Endothelial cell (in vitro differentiated cells): ENCODE measurements around the gene ZBTB4. TPM values are rescaled to one million over a fixed set of nuclear protein-coding genes. Genes with fewer than 3 reads are reported as not detected.

ENCODE experiments used
- DNase-seq: peaks from one replicate; pipeline ENCODE4 v3.0.0; 2021; ENCODE audit warnings: low spot score
- H3K27ac Mint-ChIP-seq: one replicate; pipeline ENCODE4 v1.8.0; 2021; ENCODE audit warnings: mixed read lengths, inconsistent platforms; ENCODE audit not compliant: unreplicated experiment
- H3K27me3 Mint-ChIP-seq: one replicate; pipeline ENCODE4 v1.8.0; 2021; ENCODE audit warnings: mild to moderate bottlenecking, moderate library complexity, mixed read lengths, inconsistent platforms; ENCODE audit not compliant: unreplicated experiment
- H3K36me3 Mint-ChIP-seq: one replicate; pipeline ENCODE4 v1.8.0; 2021; ENCODE audit warnings: mild to moderate bottlenecking, low read depth, mixed read lengths, inconsistent platforms; ENCODE audit not compliant: unreplicated experiment
- H3K4me1 Mint-ChIP-seq: one replicate; pipeline ENCODE4 v1.8.0; 2021; ENCODE audit warnings: mild to moderate bottlenecking, mixed read lengths, inconsistent platforms; ENCODE audit not compliant: unreplicated experiment
- H3K4me3 Mint-ChIP-seq: one replicate; pipeline ENCODE4 v1.8.0; 2021; ENCODE audit warnings: mild to moderate bottlenecking, mixed read lengths, inconsistent platforms; ENCODE audit not compliant: unreplicated experiment
- H3K9me3 Mint-ChIP-seq: one replicate; pipeline ENCODE4 v1.8.0; 2021; ENCODE audit warnings: mixed read lengths, inconsistent platforms; ENCODE audit not compliant: unreplicated experiment
- total RNA-seq: library from RNA; stranded (reverse); fragmentation: NEBNext Ultra II Directional; extraction: Animal tissue kit (Norgen Biotek cat#: 25700); gene quantifications from one replicate; pipeline ENCODE4 v1.2.1, GENCODE V29; 2021; ENCODE audit not compliant: unreplicated experiment
- TF ChIP-seq, protein P1 (sequence below): fragments of 200-600 bp; sonication (generic); IDR thresholded peaks from one replicate; pipeline ENCODE4 v1.5.0; 2021; ENCODE audit warnings: antibody characterized with exemption; ENCODE audit not compliant: unreplicated experiment

Gene ZBTB4
- total RNA-seq, 1 donor from 2014 or later = 21.5 TPM

GRCh38 chr17:7439462-7440112, 39.8 kb downstream of the ZBTB4 start, which contains the start of gene FGF11:
Gene FGF11, plus strand, starts transcription at chr17:7439512. Its CDS starts 109 bp downstream, at chr17:7439621.
- TF ChIP-seq, protein P1, sequence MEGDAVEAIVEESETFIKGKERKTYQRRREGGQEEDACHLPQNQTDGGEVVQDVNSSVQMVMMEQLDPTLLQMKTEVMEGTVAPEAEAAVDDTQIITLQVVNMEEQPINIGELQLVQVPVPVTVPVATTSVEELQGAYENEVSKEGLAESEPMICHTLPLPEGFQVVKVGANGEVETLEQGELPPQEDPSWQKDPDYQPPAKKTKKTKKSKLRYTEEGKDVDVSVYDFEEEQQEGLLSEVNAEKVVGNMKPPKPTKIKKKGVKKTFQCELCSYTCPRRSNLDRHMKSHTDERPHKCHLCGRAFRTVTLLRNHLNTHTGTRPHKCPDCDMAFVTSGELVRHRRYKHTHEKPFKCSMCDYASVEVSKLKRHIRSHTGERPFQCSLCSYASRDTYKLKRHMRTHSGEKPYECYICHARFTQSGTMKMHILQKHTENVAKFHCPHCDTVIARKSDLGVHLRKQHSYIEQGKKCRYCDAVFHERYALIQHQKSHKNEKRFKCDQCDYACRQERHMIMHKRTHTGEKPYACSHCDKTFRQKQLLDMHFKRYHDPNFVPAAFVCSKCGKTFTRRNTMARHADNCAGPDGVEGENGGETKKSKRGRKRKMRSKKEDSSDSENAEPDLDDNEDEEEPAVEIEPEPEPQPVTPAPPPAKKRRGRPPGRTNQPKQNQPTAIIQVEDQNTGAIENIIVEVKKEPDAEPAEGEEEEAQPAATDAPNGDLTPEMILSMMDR = no peak
- peaks cover 28% of the 10 kb centered on the region for H3K27me3 Mint-ChIP-seq
- peak within 1 kb of the TSS; percentile 92 for H3K4me3 Mint-ChIP-seq
- H3K36me3 Mint-ChIP-seq = no peaks in the 10 kb centered on the region
- H3K27ac Mint-ChIP-seq = peak within 1 kb of the TSS; percentile 72
- no peaks in the 10 kb centered on the region for H3K9me3 Mint-ChIP-seq
- peaks cover 40% of the 10 kb centered on the region for H3K4me1 Mint-ChIP-seq
- DNase-seq = peak; percentile 31

DNA sequence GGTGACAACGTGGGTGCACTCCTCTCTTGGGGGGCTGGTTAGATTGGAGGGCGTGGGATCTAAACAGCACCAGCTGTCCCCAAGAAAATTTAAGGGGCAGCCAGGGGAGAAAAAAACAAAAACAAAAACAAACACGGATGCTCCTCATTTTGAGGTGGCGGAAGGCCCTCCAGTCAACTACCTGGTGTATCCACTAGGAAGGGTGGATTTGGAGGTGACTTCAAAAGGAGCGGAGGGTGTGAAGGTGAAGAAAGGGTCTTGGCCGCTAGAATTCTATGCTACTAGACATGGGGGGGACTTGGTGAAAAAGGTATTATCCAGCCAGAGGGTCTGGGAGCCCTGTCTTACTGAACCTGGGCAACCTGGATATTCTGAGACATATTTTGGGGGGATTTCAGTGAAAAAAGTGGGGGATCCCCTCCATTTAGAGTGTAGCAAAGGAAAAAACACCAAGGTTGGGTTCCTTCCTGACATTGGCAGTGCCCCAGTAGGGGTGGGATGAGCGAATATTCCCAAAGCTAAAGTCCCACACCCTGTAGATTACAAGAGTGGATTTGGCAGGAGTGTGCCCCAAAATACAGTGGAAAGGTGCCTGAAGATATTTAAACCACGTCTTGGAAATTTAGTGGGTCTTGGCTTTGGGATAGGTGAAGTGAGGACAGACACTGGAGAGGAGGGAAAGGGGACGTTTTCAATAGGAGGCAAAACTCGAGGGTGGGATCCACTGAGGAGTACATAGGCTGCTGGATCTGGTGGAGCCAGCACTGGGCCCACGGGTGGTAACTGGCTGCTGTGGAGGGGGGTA, 40.6 kb downstream of the ZBTB4 start:
- Mint-ChIP-seq H3K9me3 (no peaks in the 10 kb centered on the region), H3K27me3 (peaks cover 28% of the 10 kb centered on the region), H3K4me1 (peaks cover 38% of the 10 kb centered on the region), H3K36me3 (no peaks in the 10 kb centered on the region), H3K4me3 (peak overlapping the region; percentile 86), H3K27ac (peak overlapping the region; percentile 55)
- DNase-seq = no peak
- TF ChIP-seq, protein P1 = no peak

DNA sequence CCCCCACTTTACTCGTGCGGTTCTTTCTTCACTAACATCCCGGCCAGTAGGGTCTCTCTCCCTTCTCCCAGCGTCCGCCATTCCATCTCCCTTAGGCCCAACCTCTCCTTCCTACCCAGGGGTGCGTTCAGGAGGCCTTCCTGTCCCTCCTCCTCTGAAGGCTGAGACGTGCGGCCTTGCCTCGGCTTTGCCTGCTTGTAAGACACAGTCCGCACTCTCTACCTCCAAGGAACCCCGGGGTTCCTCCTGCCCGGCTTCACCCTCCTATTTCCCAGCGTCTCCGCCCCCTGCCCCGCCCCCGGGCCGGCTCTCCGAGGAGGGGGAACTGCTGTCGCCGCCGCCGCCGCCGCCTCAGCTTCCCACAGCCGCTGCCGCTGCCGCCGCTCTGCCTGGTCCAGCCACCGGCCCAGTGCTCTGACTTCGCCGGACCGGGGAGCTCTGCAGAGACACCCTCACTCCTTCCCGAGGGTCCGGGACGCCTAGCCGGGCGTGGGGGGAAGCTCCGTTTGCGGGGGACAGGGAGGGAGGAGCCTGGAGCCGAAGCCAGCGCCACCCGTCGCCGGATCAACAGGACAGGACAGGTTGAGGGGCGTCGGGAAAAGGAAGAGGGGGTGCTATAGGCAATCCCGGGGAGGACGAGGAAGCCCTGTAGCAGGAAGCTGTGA, 41.3 kb downstream of the ZBTB4 start:
- TF ChIP-seq, protein P1 = no peak
- H3K36me3 Mint-ChIP-seq = no peaks in the 10 kb centered on the region
- peaks cover 36% of the 10 kb centered on the region for H3K4me1 Mint-ChIP-seq
- H3K27me3 Mint-ChIP-seq = peaks cover 26% of the 10 kb centered on the region
- DNase-seq = peak; percentile 68
- H3K27ac Mint-ChIP-seq = peak overlapping the region; percentile 55
- peak overlapping the region; percentile 89 for H3K4me3 Mint-ChIP-seq
- H3K9me3 Mint-ChIP-seq = no peaks in the 10 kb centered on the region

GRCh38 chr17:7437369-7437863, 42.0 kb downstream of the ZBTB4 start:
- peak overlapping the region; percentile 26 for H3K27ac Mint-ChIP-seq

More at GRCh38 chr17:7437369-7437863, 42.0 kb downstream of the ZBTB4 start:
- Mint-ChIP-seq H3K36me3 (no peaks in the 10 kb centered on the region), H3K4me3 (peak overlapping the region; percentile 89), H3K4me1 (peaks cover 35% of the 10 kb centered on the region), H3K27me3 (peaks cover 24% of the 10 kb centered on the region), H3K9me3 (no peaks in the 10 kb centered on the region)
- no peak for DNase-seq
- TF ChIP-seq, protein P1 = no peak
